ENCODE measurements around the gene NRXN3. TPM values are rescaled to one million over a fixed set of nuclear protein-coding genes. Genes with fewer than 3 reads are reported as not detected.

NRXN3 gene
- polyA plus RNA-seq, 1 of the 3 experiments (the other 2 are of a cell fraction) = 1.6 TPM

- Histone ChIP-seq H4K20me1 (ENCODE audit: insufficient read depth) (no peaks in the 10 kb centered on the region), H3K9me2 (no peaks in the 10 kb centered on the region), H3K4me3 (ENCODE audit: low read depth in 2 of 2, low read length in 1 of 2) (no peak overlapping the region), H3K9ac (no peak overlapping the region), H3K79me2 (ENCODE audit: insufficient read depth) (no peaks in the 10 kb centered on the region), H3K27ac (ENCODE audit: low read depth in 2 of 2, low read length in 1 of 2) (no peak overlapping the region), H3K27me3 (ENCODE audit: insufficient read depth) (no peaks in the 10 kb centered on the region), H3K9me3 (no peaks in the 10 kb centered on the region), H3K4me1 (ENCODE audit: control insufficient read depth in 1 of 2, insufficient read depth in 2 of 2, low read depth in 1 of 2, low read length in 1 of 2) (no peaks in the 10 kb centered on the region), H3F3A (replicated peaks; ENCODE audit: insufficient read depth) (no peaks in the 10 kb centered on the region), H3K36me3 (replicated peaks in 1 of 2; ENCODE audit: control insufficient read depth in 1 of 2, insufficient read depth in 2 of 2, low read length in 1 of 2) (no peaks in the 10 kb centered on the region), H2AFZ (ENCODE audit: low read depth) (no peak overlapping the region), H3K4me2 (no peak overlapping the region)
- ChIA-PET POLR2A (no interaction called here), CTCF (interaction anchor here (1.9 kb wide), 1 partner anchor 11 kb away, joined by 5 read pairs; no protein-coding TSS in a partner anchor)
- peak; percentile 21 for DNase-seq
- WGBS (ENCODE audit: low lambda C conversion rate) = 9% methylated on average over 1 of the region's 1 CpG
- TF ChIP-seq FOXM1 (IDR thresholded peaks at IDR 0.05; ENCODE audit: low read depth) (no peak), TEAD4 (IDR thresholded peaks at IDR 0.05; ENCODE audit: borderline replicate concordance, insufficient read depth) (no peak), TCF12 (IDR thresholded peaks at IDR 0.05) (no peak), USF1 (IDR thresholded peaks at IDR 0.05; ENCODE audit: borderline replicate concordance, low read depth) (no peak), MAX (IDR thresholded peaks at IDR 0.05; ENCODE audit: low read depth) (no peak), RCOR1 (IDR thresholded peaks at IDR 0.05; ENCODE audit: low read length) (no peak), EZH2phosphoT487 (IDR thresholded peaks at IDR 0.05; ENCODE audit: borderline replicate concordance, low read depth) (no peak), ZBTB33 (IDR thresholded peaks at IDR 0.05; ENCODE audit: borderline replicate concordance, low read depth) (no peak), RFX5 (IDR thresholded peaks at IDR 0.05; ENCODE audit: low read length) (no peak), FOXJ3 (CRISPR knock-in tag; IDR thresholded peaks at IDR 0.05) (no peak), EP300 (IDR thresholded peaks at IDR 0.05; ENCODE audit: borderline replicate concordance in 1 of 2, low read depth in 1 of 2, low read length in 1 of 2) (no peak), SMC3 (IDR thresholded peaks at IDR 0.05; ENCODE audit: low read depth, low read length) (no peak), TAF1 (IDR thresholded peaks at IDR 0.05; ENCODE audit: borderline replicate concordance, low read depth, low read length) (no peak), REST (IDR thresholded peaks at IDR 0.05; ENCODE audit: low read depth, low read length) (no peak)
These were observed 1650.8 kb downstream of the NRXN3 start for GRCh38 chr14:79820866-79821535.

All from SK-N-SH (cell line).